Neural cell (in vitro differentiated cells): ENCODE measurements around the gene HDAC3. TPM values are rescaled to one million over a fixed set of nuclear protein-coding genes. Genes with fewer than 3 reads are reported as not detected.

Source experiments
- H2AFZ ChIP-seq: fragments of 200-600, 300-800 bp; sonication (generic), shearing (Covaris generic); 2 replicates; pipeline ENCODE4 v1.6.0; 2014; ENCODE audit warnings: low read depth, mild to moderate bottlenecking, antibody characterized with exemption, low read length, moderate library complexity
- H3F3A ChIP-seq: fragments of 200-600 bp; shearing (Covaris generic); 2 replicates; pipeline ENCODE4 v1.6.1; 2016; ENCODE audit warnings: mild to moderate bottlenecking, moderate library complexity, mixed read lengths, antibody characterized with exemption, low read length; ENCODE audit not compliant: insufficient read depth, poor library complexity, severe bottlenecking
- H3K27ac ChIP-seq: fragments of 200-600, 300-800 bp; sonication (generic), shearing (Covaris generic); 2 replicates; pipeline ENCODE4 v1.5.1; 2014; ENCODE audit warnings: mild to moderate bottlenecking, low read length, moderate library complexity
- H3K27me3 ChIP-seq: fragments of 300-800, 200-600 bp; sonication (generic), shearing (Covaris generic); 2 replicates; pipeline ENCODE4 v1.6.0; 2014; ENCODE audit warnings: mild to moderate bottlenecking, low read depth, low read length, moderate library complexity; ENCODE audit not compliant: insufficient read depth
- H3K36me3 ChIP-seq: fragments of 300-800, 200-600 bp; sonication (generic), shearing (Covaris generic); 2 replicates; pipeline ENCODE4 v1.5.1; 2014; ENCODE audit warnings: mild to moderate bottlenecking, antibody characterized with exemption, low read length, moderate library complexity; ENCODE audit not compliant: insufficient read depth
- H3K4me2 ChIP-seq: fragments of 300-800, 200-600 bp; sonication (generic), shearing (Covaris generic); 2 replicates; pipeline ENCODE4 v1.6.0; 2014; ENCODE audit warnings: mild to moderate bottlenecking, low read length
- H3K4me3 ChIP-seq: fragments of 300-800, 200-600 bp; sonication (generic), shearing (Covaris generic); 2 replicates; pipeline ENCODE4 v1.5.1; 2014; ENCODE audit warnings: mild to moderate bottlenecking, low read length, moderate library complexity
- H3K79me2 ChIP-seq: fragments of 200-600 bp; shearing (Covaris generic); replicated peaks from 2 replicates; pipeline ENCODE4 v1.6.0; 2014; ENCODE audit warnings: mild to moderate bottlenecking, low read length, moderate library complexity; ENCODE audit not compliant: insufficient read depth
- H3K9ac ChIP-seq: fragments of 300-800, 200-600 bp; sonication (generic), shearing (Covaris generic); 2 replicates; pipeline ENCODE4 v1.6.1; 2016; ENCODE audit warnings: mild to moderate bottlenecking, low read length, mixed read lengths
- H3K9me2 ChIP-seq: fragments of 200-600 bp; shearing (Covaris generic); 2 replicates; pipeline ENCODE4 v1.6.1; 2016; ENCODE audit warnings: mild to moderate bottlenecking, low read length, mixed read lengths; ENCODE audit not compliant: insufficient read depth
- H3K9me3 ChIP-seq: fragments of 200-600, 300-800 bp; sonication (generic), shearing (Covaris generic); 2 replicates; pipeline ENCODE4 v1.6.1; 2016; ENCODE audit warnings: mild to moderate bottlenecking, mixed run types, low read length, moderate library complexity, mixed read lengths
- H4K20me1 ChIP-seq: fragments of 200-600 bp; shearing (Covaris generic); 2 replicates; pipeline ENCODE4 v1.6.1; 2016; ENCODE audit warnings: mild to moderate bottlenecking, mixed run types; ENCODE audit not compliant: insufficient read depth
- CTCF ChIP-seq: fragments of 450-650 bp; IDR thresholded peaks from 2 replicates; pipeline ENCODE4 v1.5.1; 2014; ENCODE audit warnings: antibody characterized with exemption, mild to moderate bottlenecking, moderate library complexity; ENCODE audit not compliant: poor library complexity, severe bottlenecking
- EP300 ChIP-seq: fragments of 450-650 bp; conservative IDR thresholded peaks from 2 replicates; pipeline ENCODE4 v1.6.1; 2014; ENCODE audit warnings: antibody characterized with exemption, mild to moderate bottlenecking, moderate library complexity; ENCODE audit not compliant: poor library complexity, severe bottlenecking
- MXI1 ChIP-seq: fragments of 450-650 bp; conservative IDR thresholded peaks from 2 replicates; pipeline ENCODE4 v1.6.1; 2014; ENCODE audit warnings: antibody characterized with exemption, mild to moderate bottlenecking; ENCODE audit not compliant: poor library complexity, severe bottlenecking
- POLR2AphosphoS5 ChIP-seq: IDR thresholded peaks from 2 replicates; pipeline ENCODE4 v1.6.1; 2012
- RAD21 ChIP-seq: fragments of 450-650 bp; conservative IDR thresholded peaks from 2 replicates; pipeline ENCODE4 v1.6.1; 2014; ENCODE audit warnings: antibody characterized with exemption, mild to moderate bottlenecking, moderate library complexity
- REST ChIP-seq: IDR thresholded peaks from 2 replicates; pipeline ENCODE4 v1.6.1; 2012; ENCODE audit warnings: borderline replicate concordance
- SMC3 ChIP-seq: fragments of 450-650 bp; conservative IDR thresholded peaks from 2 replicates; pipeline ENCODE4 v1.6.1; 2014; ENCODE audit warnings: antibody characterized with exemption, mild to moderate bottlenecking, moderate library complexity; ENCODE audit not compliant: poor library complexity
- TAF1 ChIP-seq: IDR thresholded peaks from 2 replicates; pipeline ENCODE4 v1.6.1; 2012; ENCODE audit warnings: low read depth
- polyA plus RNA-seq: library from polyadenylated mRNA; depleted of rRNA; stranded (reverse); fragments of >200 nt; gene quantifications from 2 replicates; pipeline ENCODE4 v1.2.3, GENCODE V29; 2014

The HDAC3 gene
- polyA plus RNA-seq, 1 donor from 2014 or later = 115 TPM

DNA sequence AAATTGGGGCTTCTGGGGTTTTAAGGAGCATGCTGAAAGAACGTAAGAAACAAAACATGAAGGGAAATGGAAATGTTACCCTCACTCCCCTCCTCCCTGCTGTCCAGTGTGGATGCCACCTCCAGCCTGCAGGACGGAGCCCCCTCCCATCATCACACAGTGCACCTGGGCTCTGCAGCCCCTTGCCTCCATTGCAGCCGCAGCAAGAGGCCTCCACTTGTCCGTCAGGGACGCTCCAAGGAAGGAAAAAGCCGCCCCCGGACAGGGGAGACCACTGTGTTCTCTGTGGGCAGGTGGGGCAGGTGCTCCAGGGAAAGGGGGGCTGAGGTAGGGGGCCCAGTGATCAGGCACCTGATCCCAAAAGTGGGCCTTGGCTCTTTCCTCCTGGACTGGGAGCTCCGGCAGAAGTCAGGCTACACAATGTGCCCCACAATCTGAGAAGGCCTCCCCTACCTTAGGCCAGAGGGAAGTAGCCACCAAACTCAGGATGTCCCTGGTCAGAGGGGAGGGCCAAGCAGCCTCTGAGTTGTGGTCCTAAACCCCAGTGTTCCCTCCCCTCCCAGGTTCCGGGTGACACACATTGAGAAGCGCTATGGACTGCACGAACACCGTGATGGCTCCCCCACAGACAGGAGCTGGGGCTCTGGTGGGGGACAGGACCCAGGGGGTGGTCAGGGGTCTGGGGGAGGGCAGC, 2.9 kb upstream of the HDAC3 start:
- Histone ChIP-seq H3K79me2 (peaks cover 21% of the 10 kb centered on the region), H4K20me1 (no peaks in the 10 kb centered on the region), H3K4me2 (no peak overlapping the region), H3K4me3 (no peak overlapping the region), H2AFZ (no peak overlapping the region), H3K9ac (no peak overlapping the region), H3F3A (no peaks in the 10 kb centered on the region), H3K27ac (no peak overlapping the region), H3K9me2 (no peaks in the 10 kb centered on the region), H3K36me3 (no peaks in the 10 kb centered on the region), H3K9me3 (no peaks in the 10 kb centered on the region), H3K27me3 (no peaks in the 10 kb centered on the region)
- TF ChIP-seq EP300 (no peak), TAF1 (no peak), CTCF (no peak), MXI1 (no peak), RAD21 (no peak), POLR2AphosphoS5 (no peak), REST (no peak), SMC3 (no peak)

DNA sequence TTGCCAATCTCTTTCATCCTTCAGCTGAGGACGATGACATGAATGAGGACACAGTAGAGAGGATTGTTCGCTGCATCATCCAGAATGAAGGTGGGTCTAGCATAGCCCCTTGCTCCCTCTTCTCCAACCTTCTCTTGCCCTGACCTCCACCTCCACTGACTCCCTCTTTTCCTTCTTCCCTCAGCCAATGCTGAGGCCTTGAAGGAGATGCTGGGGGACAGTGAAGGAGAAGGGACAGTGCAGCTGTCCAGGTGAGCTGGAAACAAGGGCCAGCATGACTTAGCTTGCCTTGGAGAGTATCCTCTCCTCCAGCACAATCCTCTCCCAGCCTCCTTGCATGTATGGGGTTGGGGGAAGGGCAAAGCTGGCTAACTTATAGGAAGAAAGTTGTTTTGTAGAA, 2.1 kb upstream of the HDAC3 start:
- no peaks in the 10 kb centered on the region for H3K27me3 ChIP-seq
- no peak for TF ChIP-seq RAD21
- no peak for TF ChIP-seq EP300
- no peak for TF ChIP-seq CTCF
- no peak for TF ChIP-seq REST
- H3K36me3 ChIP-seq = no peaks in the 10 kb centered on the region
- H3K4me3 ChIP-seq = peak overlapping the region; percentile 83
- H3K9ac ChIP-seq = no peak overlapping the region
- H2AFZ ChIP-seq = no peak overlapping the region
- peaks cover 25% of the 10 kb centered on the region for H3K79me2 ChIP-seq
- no peaks in the 10 kb centered on the region for H3K9me3 ChIP-seq
- H3K9me2 ChIP-seq = no peaks in the 10 kb centered on the region
- no peak overlapping the region for H3K4me2 ChIP-seq
- no peak overlapping the region for H3K27ac ChIP-seq
- H4K20me1 ChIP-seq = no peaks in the 10 kb centered on the region
- H3F3A ChIP-seq = no peaks in the 10 kb centered on the region
